Measurements from ENCODE around the gene LAS1L. TPM values are rescaled to one million over a fixed set of nuclear protein-coding genes. Genes with fewer than 3 reads are reported as not detected.

Gene LAS1L
- total RNA-seq, 1 experiment from 2014 or later: 72.9 TPM

DNA sequence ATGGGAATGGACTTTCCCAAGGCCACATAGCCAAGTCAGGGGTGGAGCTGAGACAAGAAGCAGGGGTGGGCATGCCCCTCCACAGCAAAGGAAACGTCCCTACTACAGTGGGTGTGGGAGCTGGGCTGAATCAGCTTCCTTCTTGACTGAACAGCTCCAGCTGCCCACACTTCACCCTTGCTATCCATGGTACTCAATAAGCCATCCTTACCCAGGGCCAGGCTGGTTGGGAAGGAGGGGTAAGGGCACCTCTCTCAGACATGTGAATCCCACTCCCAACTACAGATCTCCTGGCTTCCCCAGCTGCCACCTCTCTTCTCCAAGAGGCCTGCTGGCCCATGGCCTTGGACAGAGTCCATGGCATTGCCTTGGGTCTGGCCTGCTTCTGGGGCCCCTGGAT is 21.0 kb downstream of the LAS1L start:
- Histone ChIP-seq H4K91ac (ENCODE audit: insufficient read length, low read depth, low read length) (no peak overlapping the region), H3K18ac (ENCODE audit: insufficient read length, low read depth, low read length) (no peak overlapping the region), H2AK5ac (ENCODE audit: insufficient read length, low read length) (no peak overlapping the region), H3K14ac (ENCODE audit: insufficient read depth, low read length) (no peak overlapping the region), H3K79me1 (ENCODE audit: insufficient read depth, low read depth, low read length, poor library complexity, severe bottlenecking) (no peaks in the 10 kb centered on the region), H3K4me2 (ENCODE audit: insufficient read depth, insufficient read length, low read length) (no peak overlapping the region), H3K4ac (ENCODE audit: low read depth, low read length) (no peak overlapping the region), H3K27me3 (ENCODE audit: insufficient read depth, low read length) (no peaks in the 10 kb centered on the region), H3T11ph (ENCODE audit: low read length) (no peak overlapping the region), H3K79me2 (ENCODE audit: insufficient read depth, low read length) (no peaks in the 10 kb centered on the region), H3K27ac (ENCODE audit: insufficient read length, low read depth, low read length) (no peak overlapping the region), H4K5ac (ENCODE audit: insufficient read length, low read depth, low read length) (no peak overlapping the region), H4K8ac (replicated peaks; ENCODE audit: insufficient read length, low read depth, low read length) (no peak overlapping the region), H3K23ac (ENCODE audit: insufficient read length, low read depth, low read length) (no peak overlapping the region), H2BK5ac (ENCODE audit: insufficient read length, low read length) (no peak overlapping the region), H3K23me2 (ENCODE audit: insufficient read length, low read depth, low read length, poor library complexity, severe bottlenecking) (no peaks in the 10 kb centered on the region), H2AFZ (ENCODE audit: low read length) (no peak overlapping the region), H2BK12ac (ENCODE audit: insufficient read length, low read depth, low read length) (no peak overlapping the region), H3K56ac (ENCODE audit: insufficient read length, low read depth, low read length) (no peak overlapping the region), H4K20me1 (ENCODE audit: control insufficient read depth, insufficient read depth, insufficient read length) (no peaks in the 10 kb centered on the region), H2BK120ac (ENCODE audit: low read depth, low read length, poor library complexity, severe bottlenecking) (no peak overlapping the region), H3K4me1 (ENCODE audit: insufficient read depth, low read length) (no peaks in the 10 kb centered on the region), H3K9me3 (ENCODE audit: control insufficient read depth, low read depth, low read length) (peaks cover 52% of the 10 kb centered on the region), H3K9ac (ENCODE audit: extremely low read depth, insufficient read length, low read length) (no peak overlapping the region), H2BK15ac (ENCODE audit: low read depth, low read length) (no peak overlapping the region), H2BK20ac (ENCODE audit: low read depth, low read length, poor library complexity, severe bottlenecking) (no peak overlapping the region)
- Mint-ChIP-seq H3K27me3 (ENCODE audit: low read depth) (no peaks in the 10 kb centered on the region; the same call in none of the 2 replicates), H3K9me3 (peaks cover 28 to 38% of the 10 kb centered on the region in 2 experiments), H3K4me3 (no peak overlapping the region), H3K36me3 (ENCODE audit: insufficient read depth in 1 of 3, low read depth in 3 of 3) (peaks cover 16 to 43% (median 26%) of the 10 kb centered on the region in 3 experiments), H3K27ac (no peak overlapping the region), H3K4me1 (no peaks in the 10 kb centered on the region)
- no CpG with 5 or more reads among the region's 1 CpG for WGBS (ENCODE audit: extremely low coverage, insufficient read length, low lambda C conversion rate)
- no peak for DNase-seq
- TF ChIP-seq, protein P1, sequence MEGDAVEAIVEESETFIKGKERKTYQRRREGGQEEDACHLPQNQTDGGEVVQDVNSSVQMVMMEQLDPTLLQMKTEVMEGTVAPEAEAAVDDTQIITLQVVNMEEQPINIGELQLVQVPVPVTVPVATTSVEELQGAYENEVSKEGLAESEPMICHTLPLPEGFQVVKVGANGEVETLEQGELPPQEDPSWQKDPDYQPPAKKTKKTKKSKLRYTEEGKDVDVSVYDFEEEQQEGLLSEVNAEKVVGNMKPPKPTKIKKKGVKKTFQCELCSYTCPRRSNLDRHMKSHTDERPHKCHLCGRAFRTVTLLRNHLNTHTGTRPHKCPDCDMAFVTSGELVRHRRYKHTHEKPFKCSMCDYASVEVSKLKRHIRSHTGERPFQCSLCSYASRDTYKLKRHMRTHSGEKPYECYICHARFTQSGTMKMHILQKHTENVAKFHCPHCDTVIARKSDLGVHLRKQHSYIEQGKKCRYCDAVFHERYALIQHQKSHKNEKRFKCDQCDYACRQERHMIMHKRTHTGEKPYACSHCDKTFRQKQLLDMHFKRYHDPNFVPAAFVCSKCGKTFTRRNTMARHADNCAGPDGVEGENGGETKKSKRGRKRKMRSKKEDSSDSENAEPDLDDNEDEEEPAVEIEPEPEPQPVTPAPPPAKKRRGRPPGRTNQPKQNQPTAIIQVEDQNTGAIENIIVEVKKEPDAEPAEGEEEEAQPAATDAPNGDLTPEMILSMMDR (conservative IDR thresholded peaks at IDR 0.05): no peak

Measured in H9 (cell line).